SK-N-MC (cell line): ENCODE measurements around the gene MIX23.

Experiments
- EZH2 ChIP-seq: fragments of 200-600 bp; sonication (generic); IDR thresholded peaks from one replicate; pipeline ENCODE4 v1.6.1; 2017; ENCODE audit warnings: antibody characterized with exemption
- POLR2AphosphoS5 ChIP-seq: IDR thresholded peaks from 2 replicates; pipeline ENCODE4 v1.6.1; 2012; ENCODE audit warnings: mild to moderate bottlenecking, low read depth, low read length, borderline replicate concordance

GRCh38 chr3:122387709-122388108 lies 4.7 kb upstream of the MIX23 start:
- no peak for TF ChIP-seq POLR2AphosphoS5
- TF ChIP-seq EZH2, result no peak
